HL-60/S4 (cell line): ENCODE results near the gene NDUFB7.

Experiments
- in situ Hi-C: fragments of 300-500 bp; cut with MboI; formaldehyde crosslinking; loops from 2 replicates; pipeline ENCODE4 v1.14.3; 2022; ENCODE audit warnings: low sequenced_read_pairs

The NDUFB7 gene

GRCh38 chr19:14526423-14526822 is 45.4 kb downstream of the NDUFB7 start:
- in situ Hi-C loops = no loop called here

GRCh38 chr19:14525729-14526128 is 46.1 kb downstream of the NDUFB7 start:
- in situ Hi-C loops = no loop called here

- in situ Hi-C loops = no loop called here
Measured at GRCh38 chr19:14520543-14520942, 51.3 kb downstream of the NDUFB7 start.

- in situ Hi-C loops = no loop called here
Measured at GRCh38 chr19:14519860-14520407, 51.9 kb downstream of the NDUFB7 start.

- in situ Hi-C loops = no loop called here
Measured at GRCh38 chr19:14519245-14519859, 52.5 kb downstream of the NDUFB7 start.

- in situ Hi-C loops = no loop called here
Measured at GRCh38 chr19:14517840-14518505, 53.9 kb downstream of the NDUFB7 start, which contains the start of gene DNAJB1. DNAJB1 (minus strand) TSS chr19:14518397; CDS start chr19:14518349, 48 bp downstream.

GRCh38 chr19:14517446-14517839 is 54.4 kb downstream of the NDUFB7 start:
- in situ Hi-C loops = no loop called here

GRCh38 chr19:14516746-14517438 is 55.0 kb downstream of the NDUFB7 start:
- in situ Hi-C loops = no loop called here
